Adipocyte (in vitro differentiated cells): ENCODE measurements around the gene COL6A2.
"Not testable (repeated sequence)": the region's sequence is repeated elsewhere in the genome, so short reads cannot be mapped to it uniquely, and the experiment has no call there.

Source experiments
- DNase-seq: peaks from one replicate; pipeline ENCODE4 v3.0.0-alpha.2; 2015; ENCODE audit warnings: low read depth
- H3K27me3 ChIP-seq: replicated peaks from 2 replicates; pipeline ENCODE4 v1.7.0; 2013; ENCODE audit warnings: mild to moderate bottlenecking, low read length, moderate library complexity; ENCODE audit not compliant: control insufficient read depth, insufficient read depth
- H3K36me3 ChIP-seq: 2 replicates; pipeline ENCODE4 v1.7.0; 2013; ENCODE audit warnings: low read length, mild to moderate bottlenecking, moderate library complexity; ENCODE audit not compliant: control insufficient read depth, insufficient read depth, severe bottlenecking
- H3K4me1 ChIP-seq: 2 replicates; pipeline ENCODE4 v1.7.0; 2013; ENCODE audit warnings: mild to moderate bottlenecking, low read length, moderate library complexity; ENCODE audit not compliant: control insufficient read depth, insufficient read depth
- H3K4me3 ChIP-seq: 2 replicates; pipeline ENCODE4 v1.7.0; 2013; ENCODE audit warnings: mild to moderate bottlenecking, low read length, moderate library complexity
- H3K9ac ChIP-seq: 2 replicates; pipeline ENCODE4 v1.7.0; 2013; ENCODE audit warnings: mild to moderate bottlenecking, low read length, moderate library complexity
- H3K9me3 ChIP-seq: 2 replicates; pipeline ENCODE4 v1.7.0; 2013; ENCODE audit warnings: mild to moderate bottlenecking, low read length, moderate library complexity; ENCODE audit not compliant: control insufficient read depth

Gene COL6A2

DNA sequence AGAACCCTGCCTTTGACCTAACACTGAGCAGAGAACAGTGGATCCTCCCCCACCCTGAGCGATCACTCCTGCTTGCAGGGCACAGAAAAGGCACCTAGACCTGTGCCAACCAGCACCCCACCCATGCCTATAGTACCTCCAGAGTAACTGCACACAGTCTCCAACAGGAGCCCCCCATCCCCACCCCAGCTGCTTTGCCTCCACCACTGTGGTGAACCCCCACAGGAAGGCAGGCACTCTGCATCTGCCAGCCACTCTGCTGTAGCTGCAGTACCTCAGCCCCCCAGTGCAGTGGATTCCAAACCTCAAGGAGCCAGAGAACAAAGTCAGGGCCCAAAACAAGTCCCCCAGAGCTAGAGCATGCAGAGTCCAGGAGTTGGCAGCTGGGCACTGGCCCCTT, 75.7 kb downstream of the COL6A2 start:
- Histone ChIP-seq H3K4me3 (no peak overlapping the region), H3K9ac (no peak overlapping the region), H3K4me1 (peaks cover 6% of the 10 kb centered on the region), H3K36me3 (no peaks in the 10 kb centered on the region), H3K27me3 (no peaks in the 10 kb centered on the region), H3K9me3 (no peaks in the 10 kb centered on the region)
- DNase-seq: no peak

DNA sequence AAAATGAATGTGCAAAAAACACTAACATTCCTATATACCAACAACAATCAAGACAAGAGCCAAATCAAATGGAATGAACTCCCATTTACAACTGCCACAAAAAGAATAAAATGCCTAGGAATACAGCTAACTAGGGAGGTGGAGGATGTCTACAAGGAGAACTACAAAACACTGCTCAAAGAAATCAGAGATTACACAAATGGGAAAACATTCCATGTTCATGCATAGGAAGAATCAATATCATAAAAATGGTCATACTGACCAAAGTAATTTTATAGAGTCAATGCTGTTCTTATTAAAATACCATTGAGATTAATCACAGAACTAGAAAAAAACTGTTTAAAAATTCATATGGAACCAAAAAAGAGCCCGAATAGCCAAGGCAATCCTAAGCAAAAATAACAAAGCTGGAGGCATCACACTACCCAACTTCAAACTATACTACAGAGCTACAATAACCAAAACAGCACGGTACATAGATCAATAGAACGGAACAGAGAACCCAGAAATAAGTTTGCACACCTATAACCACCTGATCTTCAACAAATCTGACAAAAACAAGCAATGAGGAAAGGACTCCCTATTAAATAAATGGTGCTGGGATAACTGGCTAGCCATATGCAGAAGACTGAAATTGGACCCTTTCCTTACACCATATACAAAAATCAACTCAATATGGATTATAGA, 78.7 kb downstream of the COL6A2 start:
- H3K9ac ChIP-seq, H3K36me3 ChIP-seq, DNase-seq, H3K27me3 ChIP-seq, H3K9me3 ChIP-seq, H3K4me1 ChIP-seq, H3K4me3 ChIP-seq: not testable (repeated sequence)

DNA sequence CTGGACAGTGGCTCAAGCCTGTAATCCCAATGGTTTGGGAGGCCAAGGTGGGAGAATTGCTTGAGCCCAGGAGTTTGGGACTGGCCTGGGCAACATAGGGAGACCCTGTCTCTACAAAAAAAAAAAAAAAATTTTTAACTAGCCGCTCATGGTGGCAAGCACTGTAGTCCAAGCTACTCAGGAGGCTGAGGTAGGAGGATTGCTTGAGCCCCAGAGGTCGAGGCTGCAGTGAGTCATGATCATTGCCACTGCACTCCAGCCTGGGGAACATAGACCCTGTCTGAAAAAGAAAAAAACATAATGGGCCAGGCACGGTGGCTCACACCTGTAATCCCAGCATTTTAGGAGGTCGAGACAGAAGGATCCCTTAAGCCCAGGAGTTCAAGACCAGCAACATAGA, 81.0 kb downstream of the COL6A2 start:
- Histone ChIP-seq H3K9ac (no peak overlapping the region), H3K4me3 (no peak overlapping the region), H3K27me3 (no peaks in the 10 kb centered on the region), H3K4me1 (peaks cover 7% of the 10 kb centered on the region), H3K9me3 (no peaks in the 10 kb centered on the region), H3K36me3 (no peaks in the 10 kb centered on the region)
- no peak for DNase-seq
